Body of pancreas (tissue), 4 donors: ENCODE results near the gene PGAP3. TPM values are rescaled to one million over a fixed set of nuclear protein-coding genes. Genes with fewer than 3 reads are reported as not detected.

Experiments used
- ATAC-seq: fragments of 150-250 bp; one replicate; pipeline ENCODE4 v1.9.1; 2016
- DNase-seq, 4 donors: peaks; one replicate each; pipeline ENCODE4 v3.0.0-alpha.2; 2019
- H3K27ac ChIP-seq, 4 donors: fragments of 200-600 bp; sonication (generic); 1 replicate in 3 of 4; 2 replicates in 1 of 4; pipeline versions ENCODE4 v1.5.1 to v1.6.1; 2016 to 2019; ENCODE audit warnings: mild to moderate bottlenecking in 1 of 4, mixed read lengths in 1 of 4, moderate library complexity in 1 of 4
- H3K27me3 ChIP-seq, 2 donors: fragments of 200-600 bp; sonication (generic); one replicate each; pipeline ENCODE4 v1.6.0; 2016; ENCODE audit warnings: mild to moderate bottlenecking in 1 of 2
- H3K36me3 ChIP-seq, 2 donors: fragments of 200-600 bp; sonication (generic); replicated peaks in 1 of 2; 2 replicates each; pipeline ENCODE4 v1.5.1; 2016; ENCODE audit warnings: low read depth in 2 of 2; ENCODE audit not compliant: insufficient read depth in 1 of 2
- H3K4me1 ChIP-seq: fragments of 200-600 bp; sonication (generic); one replicate; pipeline ENCODE4 v1.6.0; 2016
- H3K4me3 ChIP-seq, 2 donors: fragments of 200-600 bp; sonication (generic); 1 replicate in 1 of 2; 2 replicates in 1 of 2; pipeline ENCODE4 v1.5.1; 2016 to 2019
- H3K9me3 ChIP-seq, 3 donors: fragments of 200-600 bp; sonication (generic); 1 replicate in 2 of 3; 2 replicates in 1 of 3; pipeline ENCODE4 v1.5.1; 2016
- POLR2A ChIP-seq, 3 donors: fragments of 450-650 bp; IDR thresholded peaks; one replicate each; pipeline ENCODE4 v1.6.1; 2016; ENCODE audit warnings: antibody characterized with exemption in 3 of 3, mild to moderate bottlenecking in 2 of 3
- WGBS, 2 donors: methylation state at CpG; one replicate each; pipeline ENCODE4 v1.1.5; 2017; 5-methylcytosine and 5-hydroxymethylcytosine counted together
- intact Hi-C: fragments of 100-400 bp; cut with DNase I; formaldehyde crosslinking; loops from one replicate; pipeline ENCODE4 v1.15.1; 2023
- total RNA-seq, 2 donors: library from RNA; depleted of rRNA; stranded (reverse); fragments of >200 nt; gene quantifications; one replicate each; pipeline ENCODE4 v1.1.0, GENCODE V29; 2016
- TF ChIP-seq, protein P1 (sequence below), 7 experiments: fragments of 450-650 bp in 4 of 7; fragments of 200-600 bp in 3 of 7; sonication (generic) in 3 of 7; IDR thresholded peaks; one replicate each; pipeline ENCODE4 v1.5.1; 2016 to 2019; ENCODE audit warnings: antibody characterized with exemption in 7 of 7

Gene PGAP3
- total RNA-seq, 2 donors from 2014 or later = 13.8 to 33.2 TPM

DNA sequence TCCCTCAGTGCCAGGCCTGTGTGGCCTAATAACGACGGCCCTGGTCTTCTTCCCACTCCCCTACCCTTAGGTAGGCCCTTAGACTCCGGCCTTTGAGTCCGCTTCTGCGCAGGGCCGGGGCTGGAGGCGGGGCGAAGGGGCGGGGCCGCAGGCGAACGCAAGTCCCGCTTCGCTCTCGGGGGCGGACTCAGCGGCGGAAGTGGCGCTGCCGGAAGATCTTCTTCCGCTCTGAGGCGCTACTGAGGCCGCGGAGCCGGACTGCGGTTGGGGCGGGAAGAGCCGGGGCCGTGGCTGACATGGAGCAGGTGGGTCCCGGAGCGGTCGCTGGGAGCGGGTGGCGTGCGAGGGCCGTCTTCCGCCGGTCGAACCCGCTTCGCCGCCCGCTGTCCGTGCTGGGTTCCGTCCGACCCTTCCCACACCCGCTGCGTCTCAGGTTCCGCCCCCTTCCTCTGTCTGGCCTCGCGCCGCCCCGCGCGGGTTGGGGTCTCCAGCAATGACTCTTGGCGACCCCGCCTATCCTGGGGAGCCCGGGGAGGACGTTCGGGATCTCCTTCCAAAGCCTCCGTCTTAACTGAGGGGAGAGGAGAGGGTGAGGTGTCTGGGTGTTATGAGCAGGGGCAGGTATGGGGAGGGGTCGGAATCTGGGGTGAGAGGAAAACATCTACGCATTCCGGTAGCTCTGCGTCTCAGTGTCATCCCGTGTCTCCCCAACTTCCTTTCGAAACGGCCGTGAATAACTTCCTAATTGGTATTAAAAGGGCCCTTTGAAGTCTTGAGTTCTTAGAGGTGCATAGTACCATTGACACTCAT lies 50.7 kb downstream of the PGAP3 start, which contains the start of gene STARD3:
STARD3 (plus strand) TSS at position 218 of the 810 bp plus-strand sequence. CDS start 16,388 bp downstream, outside the sequence.
- Histone ChIP-seq H3K9me3 (no peaks in the 10 kb centered on the region), H3K36me3 (no peaks in the 10 kb centered on the region), H3K27ac (peak within 1 kb of the TSS; percentile 60 to 90 (median 74)), H3K27me3 (no peaks in the 10 kb centered on the region), H3K4me1 (peaks cover 76% of the 10 kb centered on the region), H3K4me3 (peak within 1 kb of the TSS; percentile 58 to 84)
- intact Hi-C loops = no loop called here
- DNase-seq (peak; percentile 92 to 93 (median 93)), ATAC-seq (peak; percentile 84)
- 0 to 8% methylated on average over 6 to 66 of the region's 69 CpGs for WGBS, 2 donors
- TF ChIP-seq, protein P1, sequence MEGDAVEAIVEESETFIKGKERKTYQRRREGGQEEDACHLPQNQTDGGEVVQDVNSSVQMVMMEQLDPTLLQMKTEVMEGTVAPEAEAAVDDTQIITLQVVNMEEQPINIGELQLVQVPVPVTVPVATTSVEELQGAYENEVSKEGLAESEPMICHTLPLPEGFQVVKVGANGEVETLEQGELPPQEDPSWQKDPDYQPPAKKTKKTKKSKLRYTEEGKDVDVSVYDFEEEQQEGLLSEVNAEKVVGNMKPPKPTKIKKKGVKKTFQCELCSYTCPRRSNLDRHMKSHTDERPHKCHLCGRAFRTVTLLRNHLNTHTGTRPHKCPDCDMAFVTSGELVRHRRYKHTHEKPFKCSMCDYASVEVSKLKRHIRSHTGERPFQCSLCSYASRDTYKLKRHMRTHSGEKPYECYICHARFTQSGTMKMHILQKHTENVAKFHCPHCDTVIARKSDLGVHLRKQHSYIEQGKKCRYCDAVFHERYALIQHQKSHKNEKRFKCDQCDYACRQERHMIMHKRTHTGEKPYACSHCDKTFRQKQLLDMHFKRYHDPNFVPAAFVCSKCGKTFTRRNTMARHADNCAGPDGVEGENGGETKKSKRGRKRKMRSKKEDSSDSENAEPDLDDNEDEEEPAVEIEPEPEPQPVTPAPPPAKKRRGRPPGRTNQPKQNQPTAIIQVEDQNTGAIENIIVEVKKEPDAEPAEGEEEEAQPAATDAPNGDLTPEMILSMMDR (IDR thresholded peaks at IDR 0.05) = peak in 1 of 7 experiments; percentile 25
- TF ChIP-seq POLR2A (IDR thresholded peaks at IDR 0.05) = peak; percentile 13 to 67 (median 58)

DNA sequence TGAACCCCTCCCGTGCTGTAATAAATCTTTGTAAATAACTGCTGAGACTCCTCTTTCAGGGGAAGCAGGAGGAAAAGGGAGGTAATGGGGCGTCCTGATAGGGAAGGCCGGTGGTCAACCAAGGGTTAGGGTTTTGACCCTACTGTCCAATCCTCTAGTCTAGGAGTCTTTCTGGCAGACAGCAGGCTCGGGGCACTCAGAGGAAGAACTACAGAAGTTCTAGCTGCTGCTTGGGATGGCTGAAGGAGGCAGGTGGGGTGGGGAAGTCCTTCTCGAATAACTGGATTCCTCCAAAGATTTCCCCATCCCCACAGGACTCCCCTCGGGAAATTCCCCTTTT lies 51.3 kb downstream of the PGAP3 start:
- 19 to 29% methylated on average over 6 of the region's 6 CpGs for WGBS, 2 donors
- DNase-seq = no peak
- intact Hi-C loops = no loop called here
- Histone ChIP-seq H3K27ac (peak overlapping the region; percentile 60 to 90 (median 74)), H3K9me3 (no peaks in the 10 kb centered on the region), H3K27me3 (no peaks in the 10 kb centered on the region), H3K36me3 (no peaks in the 10 kb centered on the region), H3K4me1 (peaks cover 74% of the 10 kb centered on the region), H3K4me3 (peak overlapping the region; percentile 58 to 84)
- no peak for ATAC-seq
- TF ChIP-seq, protein P1 (IDR thresholded peaks at IDR 0.05) = no peak
- no peak for TF ChIP-seq POLR2A (IDR thresholded peaks at IDR 0.05)

DNA sequence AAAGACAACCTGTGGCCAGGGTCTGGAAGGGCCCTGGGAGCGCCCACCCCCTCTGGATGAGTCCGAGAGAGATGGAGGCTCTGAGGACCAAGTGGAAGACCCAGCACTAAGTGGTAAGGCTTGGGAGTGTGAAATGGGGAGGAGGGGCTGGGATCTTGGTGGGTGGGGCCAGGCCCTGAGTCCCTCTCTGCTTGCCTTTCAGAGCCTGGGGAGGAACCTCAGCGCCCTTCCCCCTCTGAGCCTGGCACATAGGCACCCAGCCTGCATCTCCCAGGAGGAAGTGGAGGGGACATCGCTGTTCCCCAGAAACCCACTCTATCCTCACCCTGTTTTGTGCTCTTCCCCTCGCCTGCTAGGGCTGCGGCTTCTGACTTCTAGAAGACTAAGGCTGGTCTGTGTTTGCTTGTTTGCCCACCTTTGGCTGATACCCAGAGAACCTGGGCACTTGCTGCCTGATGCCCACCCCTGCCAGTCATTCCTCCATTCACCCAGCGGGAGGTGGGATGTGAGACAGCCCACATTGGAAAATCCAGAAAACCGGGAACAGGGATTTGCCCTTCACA lies 52.2 kb downstream of the PGAP3 start:
- ATAC-seq = no peak
- H3K9me3 ChIP-seq = no peaks in the 10 kb centered on the region
- 80 to 91% methylated on average over 5 to 8 of the region's 8 CpGs for WGBS, 2 donors
- peaks cover 75% of the 10 kb centered on the region for H3K4me1 ChIP-seq
- H3K27me3 ChIP-seq = no peaks in the 10 kb centered on the region
- no peak overlapping the region for H3K4me3 ChIP-seq
- intact Hi-C loops = no loop called here
- H3K27ac ChIP-seq = peak overlapping the region in 1 of 4 donors; percentile 87
- no peak for DNase-seq
- no peak for TF ChIP-seq POLR2A (IDR thresholded peaks at IDR 0.05)
- TF ChIP-seq, protein P1 (IDR thresholded peaks at IDR 0.05) = no peak
- H3K36me3 ChIP-seq = no peaks in the 10 kb centered on the region

DNA sequence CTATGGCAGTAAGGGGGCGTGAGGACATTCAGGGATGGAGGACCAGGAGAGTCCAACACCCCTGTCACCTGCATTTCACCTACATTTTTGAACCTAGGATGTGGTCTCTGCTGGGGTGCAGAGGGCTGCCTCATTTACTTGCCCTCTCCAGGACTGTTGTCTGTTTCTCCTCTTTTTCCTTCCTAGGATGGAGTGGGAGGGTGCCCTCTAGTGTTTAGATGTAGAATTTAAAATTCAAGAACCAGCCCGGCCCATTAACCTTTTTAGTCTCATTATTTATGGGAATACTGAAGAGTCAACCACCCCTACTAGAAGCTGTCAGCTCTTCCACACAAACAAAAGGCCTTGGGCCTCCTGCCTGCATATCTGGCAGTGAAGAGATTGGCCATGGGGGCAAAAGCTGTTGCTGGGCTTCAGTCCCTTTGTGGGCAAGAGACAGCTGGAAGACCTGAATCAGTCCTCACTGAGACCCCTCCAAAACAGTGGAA lies 53.4 kb downstream of the PGAP3 start:
- ATAC-seq = no peak
- H3K9me3 ChIP-seq = no peaks in the 10 kb centered on the region
- DNase-seq = no peak
- no peaks in the 10 kb centered on the region for H3K27me3 ChIP-seq
- H3K27ac ChIP-seq = peak overlapping the region in 1 of 4 donors; percentile 87
- intact Hi-C loops = no loop called here
- WGBS, 2 donors = 44 to 50% methylated on average over 2 of the region's 2 CpGs
- H3K4me3 ChIP-seq = no peak overlapping the region
- H3K4me1 ChIP-seq = peaks cover 74% of the 10 kb centered on the region
- H3K36me3 ChIP-seq = no peaks in the 10 kb centered on the region
- TF ChIP-seq POLR2A (IDR thresholded peaks at IDR 0.05) = no peak
- TF ChIP-seq, protein P1 (IDR thresholded peaks at IDR 0.05) = peak; percentile 38 to 84 (median 72)
